Lung (tissue), 16 donors: ENCODE measurements around the gene DENND6B. TPM values are rescaled to one million over a fixed set of nuclear protein-coding genes. Genes with fewer than 3 reads are reported as not detected.
A peak's percentile ranks its signal among the peaks of the same experiment; 100 is the strongest.

Source experiments
- ATAC-seq: fragments of 200-7000 bp; cut with Tn5 transposase; one replicate; pipeline ENCODE4 v1.9.1; 2020; ENCODE audit warnings: moderate number of reproducible peaks; ENCODE audit not compliant: insufficient read depth, low FRiP score
- DNase-seq, 3 donors: peaks; one replicate each; pipeline ENCODE4 v3.0.0-alpha.2; 2013 to 2017
- H3K27ac ChIP-seq, 2 donors: one replicate each; pipeline ENCODE4 v1.5.1; 2013; ENCODE audit warnings: mild to moderate bottlenecking in 2 of 2, moderate library complexity in 2 of 2, control low read depth in 1 of 2, inconsistent platforms in 1 of 2, low read depth in 1 of 2, low read length in 1 of 2
- H3K27me3 ChIP-seq, 3 donors: one replicate each; pipeline ENCODE4 v1.5.1; 2013; ENCODE audit warnings: low read length in 2 of 3; ENCODE audit not compliant: control insufficient read depth in 3 of 3, insufficient read depth in 3 of 3
- H3K36me3 ChIP-seq, 4 donors: one replicate each; pipeline ENCODE4 v1.5.1; 2013; ENCODE audit warnings: low read length in 4 of 4, mild to moderate bottlenecking in 1 of 4, moderate library complexity in 1 of 4; ENCODE audit not compliant: control insufficient read depth in 4 of 4, insufficient read depth in 4 of 4
- H3K4me1 ChIP-seq, 5 donors: one replicate each; pipeline ENCODE4 v1.5.1; 2013; ENCODE audit warnings: low read length in 5 of 5, mild to moderate bottlenecking in 2 of 5, moderate library complexity in 1 of 5; ENCODE audit not compliant: control insufficient read depth in 5 of 5, insufficient read depth in 5 of 5
- H3K4me3 ChIP-seq: one replicate; pipeline ENCODE4 v1.5.1; 2013; ENCODE audit warnings: mild to moderate bottlenecking, control low read depth, moderate library complexity
- H3K9ac ChIP-seq, 2 donors: one replicate each; pipeline ENCODE4 v1.5.1; 2013; ENCODE audit warnings: low read length in 2 of 2, control low read depth in 1 of 2; ENCODE audit not compliant: insufficient read depth in 1 of 2
- H3K9me3 ChIP-seq, 4 donors: one replicate each; pipeline ENCODE4 v1.5.1; 2013; ENCODE audit warnings: low read length in 3 of 4, mild to moderate bottlenecking in 1 of 4, moderate library complexity in 1 of 4; ENCODE audit not compliant: control insufficient read depth in 4 of 4, insufficient read depth in 3 of 4
- WGBS, 2 donors: extraction: QIAGEN DNeasy Blood & Tissue Kit; methylation state at CpG; one replicate each; pipeline ENCODE4 v1.1.7; 2013; 5-methylcytosine and 5-hydroxymethylcytosine counted together
- long read RNA-seq, 5 donors: transcript quantifications; one replicate each; lab custom pipeline, GENCODE V29; 2026
- polyA plus RNA-seq, 2 donors: library from polyadenylated mRNA; stranded (reverse); fragments of 200-250 nt; gene quantifications; one replicate each; pipeline ENCODE4 v1.2.1, GENCODE V29; 2013
- total RNA-seq, 2 donors: library from RNA; depleted of rRNA in 1 of 2; stranded (reverse); fragments of >200 nt in 1 of 2; gene quantifications; one replicate each; pipeline ENCODE4 v1.2.1, GENCODE V29; 2014 to 2021
- TF ChIP-seq, protein P1 (sequence below): IDR thresholded peaks from 2 replicates; pipeline ENCODE4 v1.5.1; 2012; ENCODE audit warnings: mild to moderate bottlenecking; ENCODE audit errors: control extremely low read depth, extremely low read depth
- donor health status: control.
- donor health status: control.
- donor health status: Bipolar disorder and iron deficiency.
- donor health status: healthy.
- donor health status: DM: yes; HTN: yes; CAD: no.

Gene DENND6B, protein sequence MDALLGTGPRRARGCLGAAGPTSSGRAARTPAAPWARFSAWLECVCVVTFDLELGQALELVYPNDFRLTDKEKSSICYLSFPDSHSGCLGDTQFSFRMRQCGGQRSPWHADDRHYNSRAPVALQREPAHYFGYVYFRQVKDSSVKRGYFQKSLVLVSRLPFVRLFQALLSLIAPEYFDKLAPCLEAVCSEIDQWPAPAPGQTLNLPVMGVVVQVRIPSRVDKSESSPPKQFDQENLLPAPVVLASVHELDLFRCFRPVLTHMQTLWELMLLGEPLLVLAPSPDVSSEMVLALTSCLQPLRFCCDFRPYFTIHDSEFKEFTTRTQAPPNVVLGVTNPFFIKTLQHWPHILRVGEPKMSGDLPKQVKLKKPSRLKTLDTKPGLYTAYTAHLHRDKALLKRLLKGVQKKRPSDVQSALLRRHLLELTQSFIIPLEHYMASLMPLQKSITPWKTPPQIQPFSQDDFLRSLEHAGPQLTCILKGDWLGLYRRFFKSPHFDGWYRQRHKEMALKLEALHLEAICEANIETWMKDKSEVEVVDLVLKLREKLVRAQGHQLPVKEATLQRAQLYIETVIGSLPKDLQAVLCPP
- total RNA-seq (10 to 100 TPM; 10.5 to 26.0 TPM), polyA plus RNA-seq (10 to 100 TPM in 1 of 2 donors, 1 to 10 TPM in 1; 8.0 to 14.7 TPM)
- long read RNA-seq, donor 1, result 0 reads
- long read RNA-seq, donor 2, result 0 reads
- long read RNA-seq, donor 3, result 0 reads
- long read RNA-seq, donor 4, result 0 reads
- long read RNA-seq, donor 5, full-length matches to known transcripts, result 2 of 2 reads
- long read RNA-seq, donor 5, partial matches to known transcripts, result 0 of 2 reads
- long read RNA-seq, donor 5, other reads (novel, unspliced or antisense), result 0 of 2 reads

DNA sequence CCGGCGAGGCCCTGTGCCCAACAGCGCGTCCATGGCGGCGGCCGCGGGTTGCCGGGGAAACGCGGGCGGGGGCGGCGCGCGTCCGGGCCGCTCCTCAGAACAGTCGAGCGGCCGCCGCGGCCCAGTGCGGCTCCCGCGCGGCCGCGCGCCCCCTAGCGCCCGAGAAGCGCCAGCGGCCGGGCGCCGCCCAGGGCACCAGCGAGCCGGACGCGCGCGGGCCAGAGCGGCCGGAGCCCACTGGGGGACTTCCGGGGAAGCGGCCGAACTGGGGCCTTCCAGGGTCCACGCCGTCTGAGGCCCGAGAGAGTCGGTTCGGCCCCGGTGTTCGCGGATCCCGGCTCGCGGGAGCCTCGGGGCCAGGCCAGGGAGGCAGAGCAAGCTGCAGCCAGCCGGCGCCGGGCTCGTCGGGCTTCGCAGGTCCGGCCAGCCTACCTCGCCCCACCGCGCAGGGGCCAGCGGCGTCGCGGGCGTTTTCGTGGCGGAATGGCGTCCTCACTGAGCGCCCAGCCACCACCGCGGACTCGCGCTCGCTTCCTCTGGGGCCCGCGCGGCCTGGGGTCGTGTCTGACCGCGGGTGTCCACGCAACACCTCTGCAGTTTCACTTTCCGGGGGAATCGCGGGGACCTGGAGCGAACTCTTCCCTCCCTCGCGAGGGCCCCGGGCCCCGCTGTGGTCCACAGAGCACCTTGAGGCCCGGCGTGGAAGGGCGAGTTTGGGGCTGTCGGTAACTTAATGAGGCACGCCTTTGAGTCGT is at the start of gene DENND6B:
Gene DENND6B (minus strand): TSS at position 57 of the 755 bp plus-strand sequence. CDS start 24 bp downstream, at position 33.
- Histone ChIP-seq H3K9ac (peak within 1 kb of the TSS; percentile 38 to 91), H3K36me3 (no peaks in the 10 kb centered on the region), H3K9me3 (no peaks in the 10 kb centered on the region), H3K27me3 (no peaks in the 10 kb centered on the region), H3K4me1 (peaks cover 0 to 13% (median 6%) of the 10 kb centered on the region in 5 donors), H3K27ac (peak within 1 kb of the TSS; percentile 96 to 99), H3K4me3 (peak within 1 kb of the TSS; percentile 85)
- peak; percentile 85 to 92 (median 86) for DNase-seq
- peak; percentile 95 for ATAC-seq
- WGBS, 2 donors, result 1% methylated on average over 73 to 105 of the region's 105 CpGs
- TF ChIP-seq, protein P1, sequence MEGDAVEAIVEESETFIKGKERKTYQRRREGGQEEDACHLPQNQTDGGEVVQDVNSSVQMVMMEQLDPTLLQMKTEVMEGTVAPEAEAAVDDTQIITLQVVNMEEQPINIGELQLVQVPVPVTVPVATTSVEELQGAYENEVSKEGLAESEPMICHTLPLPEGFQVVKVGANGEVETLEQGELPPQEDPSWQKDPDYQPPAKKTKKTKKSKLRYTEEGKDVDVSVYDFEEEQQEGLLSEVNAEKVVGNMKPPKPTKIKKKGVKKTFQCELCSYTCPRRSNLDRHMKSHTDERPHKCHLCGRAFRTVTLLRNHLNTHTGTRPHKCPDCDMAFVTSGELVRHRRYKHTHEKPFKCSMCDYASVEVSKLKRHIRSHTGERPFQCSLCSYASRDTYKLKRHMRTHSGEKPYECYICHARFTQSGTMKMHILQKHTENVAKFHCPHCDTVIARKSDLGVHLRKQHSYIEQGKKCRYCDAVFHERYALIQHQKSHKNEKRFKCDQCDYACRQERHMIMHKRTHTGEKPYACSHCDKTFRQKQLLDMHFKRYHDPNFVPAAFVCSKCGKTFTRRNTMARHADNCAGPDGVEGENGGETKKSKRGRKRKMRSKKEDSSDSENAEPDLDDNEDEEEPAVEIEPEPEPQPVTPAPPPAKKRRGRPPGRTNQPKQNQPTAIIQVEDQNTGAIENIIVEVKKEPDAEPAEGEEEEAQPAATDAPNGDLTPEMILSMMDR, result peak; percentile 51

DNA sequence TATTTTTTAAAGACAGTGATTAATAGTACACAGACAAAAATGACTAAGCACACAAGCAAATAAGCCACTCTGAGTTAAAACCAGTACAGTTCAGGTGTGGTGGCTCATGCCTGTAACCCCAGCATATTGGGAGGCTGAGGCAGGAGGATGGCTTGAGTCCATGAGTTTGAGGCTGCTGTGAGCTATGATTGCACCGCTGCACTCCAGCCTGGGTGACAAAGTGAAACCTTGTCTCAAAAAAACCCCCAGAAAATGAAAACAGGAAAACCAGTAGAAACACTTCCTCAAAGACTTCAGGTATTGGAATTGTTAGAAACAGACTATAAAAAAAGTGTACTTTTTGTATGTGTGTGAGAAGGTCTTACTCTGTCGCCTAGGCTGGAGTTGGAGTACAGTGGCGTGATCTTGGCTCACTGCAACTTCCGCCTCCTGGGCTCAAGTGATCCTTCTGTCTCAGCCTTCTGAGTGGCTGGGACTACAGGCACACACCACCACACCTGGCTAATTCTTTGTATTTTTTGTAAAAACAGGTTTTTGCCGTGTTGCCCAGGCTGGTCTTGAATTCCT is 49.4 kb upstream of the DENND6B start:
- DNase-seq, result no peak

GRCh38 chr22:50371101-50371648 is 44.4 kb upstream of the DENND6B start:
- peaks cover 6 to 24% (median 12%) of the 10 kb centered on the region in 4 donors for H3K36me3 ChIP-seq
- no peak overlapping the region for H3K9ac ChIP-seq
- no peak overlapping the region for H3K4me3 ChIP-seq
- no peaks in the 10 kb centered on the region for H3K9me3 ChIP-seq
- WGBS, 2 donors, result 94% methylated on average over 2 of the region's 2 CpGs
- no peak overlapping the region for H3K27ac ChIP-seq
- H3K27me3 ChIP-seq, result no peaks in the 10 kb centered on the region
- TF ChIP-seq, protein P1, result no peak
- peaks cover 0 to 2% (median 0%) of the 10 kb centered on the region in 5 donors for H3K4me1 ChIP-seq
- ATAC-seq, result no peak
- DNase-seq, result no peak

More for the DNA sequence above, 49.4 kb upstream of the DENND6B start:
- Histone ChIP-seq H3K27ac (no peak overlapping the region), H3K27me3 (no peaks in the 10 kb centered on the region), H3K4me1 (no peaks in the 10 kb centered on the region), H3K4me3 (no peak overlapping the region), H3K9ac (no peak overlapping the region), H3K36me3 (peaks cover 8 to 32% (median 19%) of the 10 kb centered on the region in 4 donors), H3K9me3 (no peaks in the 10 kb centered on the region)
- WGBS, 2 donors, result 47 to 70% methylated on average over 5 of the region's 5 CpGs
- TF ChIP-seq, protein P1, result no peak
- ATAC-seq, result no peak
